GM12874 (cell line): Measurements from ENCODE around the gene CNNM2.
A peak's percentile ranks its signal among the peaks of the same experiment; 100 is the strongest.

Experiments
- CTCF ChIP-seq: IDR thresholded peaks from 2 replicates; pipeline ENCODE4 v1.5.1; 2011; ENCODE audit warnings: low read depth, mild to moderate bottlenecking, control low read depth, low read length, moderate library complexity; ENCODE audit not compliant: insufficient read depth

Gene CNNM2

DNA sequence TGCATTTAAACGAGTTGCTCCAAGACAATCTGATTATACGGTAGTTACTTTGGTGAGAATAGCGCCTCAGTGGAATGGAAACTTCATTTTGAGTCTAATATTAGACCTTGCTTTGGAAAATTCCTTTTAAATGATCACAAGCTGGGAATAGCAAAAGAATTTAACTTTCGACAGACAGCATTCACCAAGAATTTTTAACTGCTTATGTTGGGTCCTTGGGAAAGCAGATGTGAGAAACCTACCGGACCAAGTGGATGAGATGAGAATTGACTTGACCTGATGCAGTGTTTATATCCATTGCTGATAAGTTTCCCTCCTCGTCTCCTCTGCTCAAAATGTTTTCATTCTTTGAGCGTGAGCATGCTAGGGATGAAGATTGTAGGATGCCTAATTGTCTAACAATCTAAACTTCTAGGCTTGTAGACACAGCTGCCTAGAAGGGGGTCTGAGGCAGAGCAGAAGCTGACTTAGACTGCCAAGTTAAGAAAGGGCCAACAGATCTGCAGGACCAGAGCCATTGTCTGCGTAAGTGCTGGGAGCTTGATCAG lies 126.9 kb downstream of the CNNM2 start:
- TF ChIP-seq CTCF: no peak

- TF ChIP-seq CTCF: no peak
Measured at GRCh38 chr10:103045961-103046360, 127.9 kb downstream of the CNNM2 start.

- TF ChIP-seq CTCF: no peak
Measured at GRCh38 chr10:103047381-103047780, 129.3 kb downstream of the CNNM2 start.

GRCh38 chr10:103049237-103049636 lies 131.1 kb downstream of the CNNM2 start:
- TF ChIP-seq CTCF: no peak

- peak; percentile 45 for TF ChIP-seq CTCF
Measured at GRCh38 chr10:103053659-103054581, 135.8 kb downstream of the CNNM2 start.

- no peak for TF ChIP-seq CTCF
Measured at GRCh38 chr10:103054621-103055020, 136.5 kb downstream of the CNNM2 start.

- no peak for TF ChIP-seq CTCF
Measured at GRCh38 chr10:103055105-103055504, 137.0 kb downstream of the CNNM2 start.
